ENCODE measurements around the gene FAM193B. TPM values are rescaled to one million over a fixed set of nuclear protein-coding genes. Genes with fewer than 3 reads are reported as not detected.

Gene FAM193B
- total and polyA plus RNA-seq, 2 of the 13 experiments (the other 11 are each of a cell fraction or from before 2014, with no cell fraction given), result 21.2 to 40.9 TPM

GRCh38 chr5:177592010-177592834 is 37.9 kb upstream of the FAM193B start, which contains the start of gene TMED9 (continued):
- 0 out of 2 replicates have a peak, but pooled peaks have one; percentile 41 for TF ChIP-seq ARID5B (CRISPR knock-in tag; IDR thresholded peaks at IDR 0.05)
- no peak for TF ChIP-seq ZNF256 (CRISPR knock-in tag; conservative IDR thresholded peaks at IDR 0.05)
- TF ChIP-seq RFX3 (CRISPR knock-in tag; IDR thresholded peaks at IDR 0.05), result no peak
- TF ChIP-seq ZNF275 (CRISPR knock-in tag; IDR thresholded peaks at IDR 0.05; ENCODE audit: borderline replicate concordance), result peak; percentile 66; the same call in 1 of the 2 replicates
- TF ChIP-seq ELK4 (CRISPR knock-in tag; IDR thresholded peaks at IDR 0.05; ENCODE audit: borderline replicate concordance), result 0 out of 2 replicates have a peak, but pooled peaks have one; percentile 35
- TF ChIP-seq PLRG1 (conservative IDR thresholded peaks at IDR 0.05), result no peak
- no peak for TF ChIP-seq ZNF841 (CRISPR knock-in tag; IDR thresholded peaks at IDR 0.05; ENCODE audit: borderline replicate concordance)
- TF ChIP-seq ZNF709 (CRISPR knock-in tag; IDR thresholded peaks at IDR 0.05), result peak; percentile 75; the same call in 1 of the 2 replicates
- TF ChIP-seq KLF13 (CRISPR knock-in tag; IDR thresholded peaks at IDR 0.05), result 0 out of 2 replicates have a peak, but pooled peaks have one; percentile 19
- peak; percentile 78 for TF ChIP-seq ASH2L (IDR thresholded peaks at IDR 0.05; ENCODE audit: insufficient read length, low read depth, low read length)
- TF ChIP-seq GATA4 (IDR thresholded peaks at IDR 0.05; ENCODE audit: borderline replicate concordance, low read depth), result 0 out of 2 replicates have a peak, but pooled peaks have one; percentile 33
- peak; percentile 48; the same call in 1 of the 2 replicates for TF ChIP-seq ZNF710 (CRISPR knock-in tag; IDR thresholded peaks at IDR 0.05; ENCODE audit: borderline replicate concordance)
- peak; percentile 63; the same call in 1 of the 2 replicates for TF ChIP-seq ZNF225 (CRISPR knock-in tag; IDR thresholded peaks at IDR 0.05)
- TF ChIP-seq TMF1 (CRISPR knock-in tag; IDR thresholded peaks at IDR 0.05; ENCODE audit: low read depth), result peak; percentile 78; the same call in 1 of the 2 replicates
- no peak for TF ChIP-seq LCORL (IDR thresholded peaks at IDR 0.05)
- 0 out of 2 replicates have a peak, but pooled peaks have one; percentile 54 for TF ChIP-seq LCORL (CRISPR knock-in tag; IDR thresholded peaks at IDR 0.05)
- no peak for TF ChIP-seq ZNF7 (CRISPR knock-in tag; IDR thresholded peaks at IDR 0.05)
- peak; percentile 97 for TF ChIP-seq YY1 (IDR thresholded peaks at IDR 0.05; ENCODE audit: insufficient read depth, insufficient replicate concordance, low read depth, low read length)
- TF ChIP-seq BRCA1 (CRISPR knock-in tag; IDR thresholded peaks at IDR 0.05), result peak; percentile 75; the same call in 1 of the 2 replicates
- no peak for TF ChIP-seq ISX (CRISPR knock-in tag; conservative IDR thresholded peaks at IDR 0.05)
- no peak for TF ChIP-seq NFIC (IDR thresholded peaks at IDR 0.05; ENCODE audit: low read length)
